ENCODE results near the gene PPIL4. TPM values are rescaled to one million over a fixed set of nuclear protein-coding genes. Genes with fewer than 3 reads are reported as not detected.

Gene PPIL4
- total RNA-seq, 1 experiment from 2014 or later: 36.9 TPM

- Mint-ChIP-seq H3K27ac (no peak overlapping the region), H3K36me3 (ENCODE audit: insufficient read depth in 1 of 3, low read depth in 3 of 3) (no peaks in the 10 kb centered on the region), H3K4me3 (no peak overlapping the region), H3K4me1 (0 out of 4 replicates have a peak, but pooled peaks cover 0 to 2% of the 10 kb centered on the region in 2 experiments), H3K9me3 (no peaks in the 10 kb centered on the region), H3K27me3 (ENCODE audit: low read depth) (peaks cover 45% of the 10 kb centered on the region)
- Histone ChIP-seq H2AFZ (ENCODE audit: low read length) (no peak overlapping the region), H4K8ac (replicated peaks; ENCODE audit: insufficient read length, low read depth, low read length) (no peak overlapping the region), H3K23me2 (ENCODE audit: insufficient read length, low read depth, low read length, poor library complexity, severe bottlenecking) (peaks cover 6% of the 10 kb centered on the region), H3K9me3 (ENCODE audit: control insufficient read depth, low read depth, low read length) (no peaks in the 10 kb centered on the region), H3K4me2 (ENCODE audit: insufficient read depth, insufficient read length, low read length) (no peak overlapping the region), H3K4me1 (ENCODE audit: insufficient read depth, low read length) (no peaks in the 10 kb centered on the region), H3K18ac (ENCODE audit: insufficient read length, low read depth, low read length) (no peak overlapping the region), H3T11ph (ENCODE audit: low read length) (no peak overlapping the region), H4K20me1 (ENCODE audit: control insufficient read depth, insufficient read depth, insufficient read length) (no peaks in the 10 kb centered on the region), H3K9ac (ENCODE audit: extremely low read depth, insufficient read length, low read length) (no peak overlapping the region), H2BK5ac (ENCODE audit: insufficient read length, low read length) (no peak overlapping the region), H4K5ac (ENCODE audit: insufficient read length, low read depth, low read length) (no peak overlapping the region), H3K23ac (ENCODE audit: insufficient read length, low read depth, low read length) (no peak overlapping the region), H4K91ac (ENCODE audit: insufficient read length, low read depth, low read length) (no peak overlapping the region), H2BK120ac (ENCODE audit: low read depth, low read length, poor library complexity, severe bottlenecking) (no peak overlapping the region), H2AK5ac (ENCODE audit: insufficient read length, low read length) (no peak overlapping the region), H3K4ac (ENCODE audit: low read depth, low read length) (no peak overlapping the region), H2BK12ac (ENCODE audit: insufficient read length, low read depth, low read length) (no peak overlapping the region), H2BK20ac (ENCODE audit: low read depth, low read length, poor library complexity, severe bottlenecking) (no peak overlapping the region), H2BK15ac (ENCODE audit: low read depth, low read length) (no peak overlapping the region), H3K79me1 (ENCODE audit: insufficient read depth, low read depth, low read length, poor library complexity, severe bottlenecking) (no peaks in the 10 kb centered on the region), H3K27ac (ENCODE audit: insufficient read length, low read depth, low read length) (no peak overlapping the region), H3K56ac (ENCODE audit: insufficient read length, low read depth, low read length) (no peak overlapping the region), H3K27me3 (ENCODE audit: insufficient read depth, low read length) (peaks cover 14% of the 10 kb centered on the region; the same call in 1 of the 2 replicates), H3K14ac (ENCODE audit: insufficient read depth, low read length) (no peak overlapping the region), H3K79me2 (ENCODE audit: insufficient read depth, low read length) (no peaks in the 10 kb centered on the region)
- no CpG with 5 or more reads among the region's 11 CpGs for WGBS (ENCODE audit: extremely low coverage, insufficient read length, low lambda C conversion rate)
- no peak for TF ChIP-seq CTCF (conservative IDR thresholded peaks at IDR 0.05)
- no peak for DNase-seq
Observed at GRCh38 chr6:149455031-149455732, 90.7 kb downstream of the PPIL4 start.

Other genes with a start within 250 kb of the PPIL4 start
- 55.7 and 56.2 TPM in 2 replicates for gene TAB2, start 228.3 kb downstream of the PPIL4 start, total RNA-seq (2021)
- 0.77 and 1.5 TPM in 2 replicates for gene SUMO4, start 145.8 kb downstream of the PPIL4 start, total RNA-seq (2021)
- gene ZC3H12D, start 61.0 kb downstream of the PPIL4 start, total RNA-seq (2021): 0.07 and 0.15 TPM in 2 replicates
- 22.7 and 24.5 TPM in 2 replicates for gene GINM1, start 20.3 kb upstream of the PPIL4 start, total RNA-seq (2021)
- gene KATNA1, start 102.7 kb upstream of the PPIL4 start, total RNA-seq (2021): 18.3 and 19.8 TPM in 2 replicates
- 25.1 and 26.3 TPM in 2 replicates for gene LATS1, start 172.1 kb upstream of the PPIL4 start, total RNA-seq (2021)
- gene NUP43, start 200.5 kb upstream of the PPIL4 start, total RNA-seq (2021): 92.1 and 102 TPM in 2 replicates
- gene PCMT1, start 203.7 kb upstream of the PPIL4 start, total RNA-seq (2021): 91.5 and 98.3 TPM in 2 replicates

Measured in H9 (cell line).